HG03520 (cell line): ENCODE measurements around the gene TUBB4B.

Experiments used
- ATAC-seq: cut with Tn5 transposase; IDR thresholded peaks from one replicate; pipeline ENCODE4 v1.9.1; 2021; ENCODE audit warnings: mild to moderate bottlenecking, moderate library complexity; ENCODE audit not compliant: unreplicated experiment

Gene TUBB4B

DNA sequence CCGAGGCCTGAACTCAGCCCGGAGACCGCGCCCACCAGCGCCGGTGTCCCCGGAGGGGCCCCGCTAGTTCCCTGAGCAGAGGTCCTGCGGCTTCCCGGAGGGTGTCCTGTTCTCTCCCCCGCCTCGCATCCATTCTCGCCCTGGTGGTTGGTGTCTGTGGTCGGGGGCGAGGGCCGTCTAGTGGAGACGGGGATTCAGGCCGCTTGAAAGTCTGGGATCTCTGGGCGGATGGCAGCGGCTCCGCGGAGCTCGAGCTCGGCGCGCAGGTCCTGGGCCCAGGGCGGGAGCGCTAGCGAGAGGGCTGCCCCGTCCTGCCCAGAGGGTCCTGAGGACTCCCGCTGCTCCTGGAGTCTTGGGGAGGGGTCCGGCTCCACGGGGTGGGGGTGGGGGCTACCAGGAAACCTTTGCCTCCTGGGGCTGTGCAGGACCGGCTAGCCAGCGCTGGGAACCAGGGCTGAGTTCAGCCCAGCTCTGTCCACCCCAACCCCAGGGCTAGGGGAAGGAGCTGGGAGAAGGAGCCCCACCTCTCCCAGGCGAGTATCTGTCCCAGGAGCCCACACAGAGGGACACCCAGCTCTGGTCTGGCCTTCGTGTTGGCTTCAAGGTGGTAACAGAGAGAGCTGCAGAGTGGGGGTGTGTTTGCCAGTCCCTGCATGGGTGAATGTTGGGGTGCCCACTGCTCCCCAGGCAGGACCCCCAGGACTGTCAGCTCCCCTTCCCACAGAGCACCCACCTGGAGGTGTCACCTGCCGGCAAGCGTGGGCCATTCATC, 40.4 kb downstream of the TUBB4B start:
- no peak for ATAC-seq

- ATAC-seq: no peak
Measured at GRCh38 chr9:137286975-137287383, 45.9 kb downstream of the TUBB4B start.

DNA sequence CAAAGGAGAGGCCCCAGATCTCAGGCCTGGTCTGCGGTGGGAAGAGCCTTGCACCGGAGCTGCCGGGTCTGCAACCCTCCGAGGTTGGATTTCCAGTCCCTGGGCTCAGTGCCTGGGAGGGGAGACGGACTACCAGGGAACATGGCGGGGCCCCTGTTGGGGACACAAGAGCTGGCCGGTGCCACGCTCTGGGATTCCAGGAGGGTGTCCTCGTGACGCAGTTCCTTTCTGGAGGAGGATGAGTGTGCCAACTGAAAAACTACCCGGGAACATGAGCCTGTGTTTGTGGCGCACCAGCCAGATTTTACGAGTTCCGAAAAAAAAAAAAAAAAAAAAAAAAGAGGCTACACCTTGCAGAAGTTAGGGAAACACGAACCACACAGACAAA, 52.0 kb downstream of the TUBB4B start:
- ATAC-seq: no peak
